HEK293 (cell line): Measurements from ENCODE around the gene BBS12.

ENCODE experiments used
- CTCF ChIA-PET: fragments of 350-600 bp; formaldehyde crosslinking; extraction: SDS; loops from one replicate; lab custom pipeline; 2021; ENCODE audit warnings: antibody characterized with exemption; lab: Yijun Ruan, JAX
- POLR2A ChIA-PET: fragments of 300-600 bp; formaldehyde crosslinking; extraction: SDS; loops from one replicate; lab custom pipeline; 2020; ENCODE audit warnings: antibody characterized with exemption, inconsistent platforms; lab: Yijun Ruan, JAX
- H3K27ac ChIP-seq: fragments of 200-500 bp; sonication (Bioruptor generic); 2 replicates; pipeline ENCODE4 v1.5.1; 2014; ENCODE audit warnings: low read depth, low read length, control low read depth, inconsistent platforms; ENCODE audit errors: extremely low read depth
- H3K36me3 ChIP-seq, 2 experiments: fragments of 200-500 bp in 1 of 2; sonication (Bioruptor generic) in 1 of 2; 1 replicate in 1 of 2; 2 replicates in 1 of 2; pipeline ENCODE4 v1.5.1; 2014 to 2017; ENCODE audit warnings: inconsistent platforms in 2 of 2, low read length in 2 of 2; ENCODE audit not compliant: control insufficient read depth in 2 of 2, insufficient read depth in 1 of 2
- H3K4me1 ChIP-seq: fragments of 200-500 bp; sonication (Bioruptor generic); 2 replicates; pipeline ENCODE4 v1.5.1; 2014; ENCODE audit warnings: mild to moderate bottlenecking, low read length, inconsistent platforms; ENCODE audit not compliant: control insufficient read depth, insufficient read depth
- H3K4me3 ChIP-seq: 2 replicates; pipeline ENCODE4 v1.5.1; 2011; ENCODE audit warnings: low read depth, mild to moderate bottlenecking, control low read depth, low read length, moderate library complexity
- H3K9me3 ChIP-seq: fragments of 200-500 bp; sonication (Bioruptor generic); 2 replicates; pipeline ENCODE4 v1.5.1; 2014; ENCODE audit warnings: low read depth, low read length, inconsistent platforms; ENCODE audit not compliant: control insufficient read depth, insufficient read depth
- FEZF1 ChIP-seq: fragments of 450-650 bp; formaldehyde crosslinking; IDR thresholded peaks from 2 replicates; pipeline ENCODE4 v1.5.1; 2016; ENCODE audit warnings: missing biosample characterization, missing genetic modification characterization
- GLIS1 ChIP-seq: fragments of 450-650 bp; formaldehyde crosslinking; IDR thresholded peaks from 2 replicates; pipeline ENCODE4 v1.5.1; 2016; ENCODE audit warnings: missing biosample characterization, missing genetic modification characterization
- INSM2 ChIP-seq: fragments of 450-650 bp; formaldehyde crosslinking; IDR thresholded peaks from 2 replicates; pipeline ENCODE4 v1.5.1; 2016; ENCODE audit warnings: missing biosample characterization, missing genetic modification characterization
- KLF8 ChIP-seq: fragments of 450-650 bp; formaldehyde crosslinking; IDR thresholded peaks from 2 replicates; pipeline ENCODE4 v1.5.1; 2016; ENCODE audit warnings: missing biosample characterization, missing genetic modification characterization
- ZBTB20 ChIP-seq: fragments of 450-650 bp; formaldehyde crosslinking; IDR thresholded peaks from 2 replicates; pipeline ENCODE4 v1.5.1; 2016; ENCODE audit warnings: missing biosample characterization, missing genetic modification characterization
- ZBTB48 ChIP-seq: fragments of 450-650 bp; formaldehyde crosslinking; IDR thresholded peaks from 2 replicates; pipeline ENCODE4 v1.5.1; 2016; ENCODE audit warnings: missing biosample characterization, missing genetic modification characterization
- ZFP37 ChIP-seq: fragments of 450-650 bp; formaldehyde crosslinking; IDR thresholded peaks from 2 replicates; pipeline ENCODE4 v1.5.1; 2016; ENCODE audit warnings: missing biosample characterization, missing genetic modification characterization
- ZNF112 ChIP-seq: fragments of 450-650 bp; formaldehyde crosslinking; IDR thresholded peaks from 2 replicates; pipeline ENCODE4 v1.5.0; 2017; ENCODE audit warnings: missing biosample characterization, missing genetic modification characterization
- ZNF133 ChIP-seq: fragments of 450-650 bp; formaldehyde crosslinking; IDR thresholded peaks from 2 replicates; pipeline ENCODE4 v1.5.1; 2016; ENCODE audit warnings: missing biosample characterization, missing genetic modification characterization
- ZNF140 ChIP-seq: fragments of 450-650 bp; formaldehyde crosslinking; IDR thresholded peaks from 2 replicates; pipeline ENCODE4 v1.5.1; 2016; ENCODE audit warnings: missing biosample characterization, missing genetic modification characterization
- ZNF449 ChIP-seq: fragments of 450-650 bp; formaldehyde crosslinking; IDR thresholded peaks from 2 replicates; pipeline ENCODE4 v1.5.1; 2017; ENCODE audit warnings: missing biosample characterization, mild to moderate bottlenecking, missing genetic modification characterization, moderate library complexity
- ZNF561 ChIP-seq: fragments of 450-650 bp; IDR thresholded peaks from 2 replicates; pipeline ENCODE4 v1.5.1; 2018; ENCODE audit warnings: missing biosample characterization, missing genetic modification characterization, borderline replicate concordance
- ZNF792 ChIP-seq: fragments of 450-650 bp; formaldehyde crosslinking; IDR thresholded peaks from 2 replicates; pipeline ENCODE4 v1.5.1; 2016; ENCODE audit warnings: missing biosample characterization, missing genetic modification characterization
- TF ChIP-seq, protein P1 (sequence below): fragments of 450-650 bp; formaldehyde crosslinking; IDR thresholded peaks from 2 replicates; pipeline ENCODE4 v1.5.1; 2016; ENCODE audit warnings: missing biosample characterization, missing genetic modification characterization, borderline replicate concordance
- TF ChIP-seq, protein P2 (sequence below): fragments of 450-650 bp; formaldehyde crosslinking; IDR thresholded peaks from 2 replicates; pipeline ENCODE4 v1.5.1; 2016; ENCODE audit warnings: missing biosample characterization, missing genetic modification characterization

Gene BBS12

GRCh38 chr4:122776916-122777315 is 44.4 kb downstream of the BBS12 start:
- H3K4me3 ChIP-seq: no peak overlapping the region
- ChIA-PET POLR2A (no interaction called here), CTCF (no interaction called here)
- TF ChIP-seq ZNF792 (no peak), ZNF133 (tag by site-specific recombination) (peak; percentile 43; the same call in 1 of the 2 replicates), KLF8 (tag by site-specific recombination) (no peak), ZNF561 (no peak), ZFP37 (tag by site-specific recombination) (no peak), ZNF449 (no peak), INSM2 (tag by site-specific recombination) (no peak), FEZF1 (tag by site-specific recombination) (no peak), GLIS1 (tag by site-specific recombination) (no peak), ZNF140 (tag by site-specific recombination) (0 out of 2 replicates have a peak, but pooled peaks have one; percentile 5)
- TF ChIP-seq, protein P1, sequence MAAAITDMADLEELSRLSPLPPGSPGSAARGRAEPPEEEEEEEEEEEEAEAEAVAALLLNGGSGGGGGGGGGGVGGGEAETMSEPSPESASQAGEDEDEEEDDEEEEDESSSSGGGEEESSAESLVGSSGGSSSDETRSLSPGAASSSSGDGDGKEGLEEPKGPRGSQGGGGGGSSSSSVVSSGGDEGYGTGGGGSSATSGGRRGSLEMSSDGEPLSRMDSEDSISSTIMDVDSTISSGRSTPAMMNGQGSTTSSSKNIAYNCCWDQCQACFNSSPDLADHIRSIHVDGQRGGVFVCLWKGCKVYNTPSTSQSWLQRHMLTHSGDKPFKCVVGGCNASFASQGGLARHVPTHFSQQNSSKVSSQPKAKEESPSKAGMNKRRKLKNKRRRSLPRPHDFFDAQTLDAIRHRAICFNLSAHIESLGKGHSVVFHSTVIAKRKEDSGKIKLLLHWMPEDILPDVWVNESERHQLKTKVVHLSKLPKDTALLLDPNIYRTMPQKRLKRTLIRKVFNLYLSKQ (tag by site-specific recombination): no peak
- no peaks in the 10 kb centered on the region for H3K36me3 ChIP-seq
- no peaks in the 10 kb centered on the region for H3K9me3 ChIP-seq
- no peak overlapping the region for H3K27ac ChIP-seq
- no peaks in the 10 kb centered on the region for H3K4me1 ChIP-seq

DNA sequence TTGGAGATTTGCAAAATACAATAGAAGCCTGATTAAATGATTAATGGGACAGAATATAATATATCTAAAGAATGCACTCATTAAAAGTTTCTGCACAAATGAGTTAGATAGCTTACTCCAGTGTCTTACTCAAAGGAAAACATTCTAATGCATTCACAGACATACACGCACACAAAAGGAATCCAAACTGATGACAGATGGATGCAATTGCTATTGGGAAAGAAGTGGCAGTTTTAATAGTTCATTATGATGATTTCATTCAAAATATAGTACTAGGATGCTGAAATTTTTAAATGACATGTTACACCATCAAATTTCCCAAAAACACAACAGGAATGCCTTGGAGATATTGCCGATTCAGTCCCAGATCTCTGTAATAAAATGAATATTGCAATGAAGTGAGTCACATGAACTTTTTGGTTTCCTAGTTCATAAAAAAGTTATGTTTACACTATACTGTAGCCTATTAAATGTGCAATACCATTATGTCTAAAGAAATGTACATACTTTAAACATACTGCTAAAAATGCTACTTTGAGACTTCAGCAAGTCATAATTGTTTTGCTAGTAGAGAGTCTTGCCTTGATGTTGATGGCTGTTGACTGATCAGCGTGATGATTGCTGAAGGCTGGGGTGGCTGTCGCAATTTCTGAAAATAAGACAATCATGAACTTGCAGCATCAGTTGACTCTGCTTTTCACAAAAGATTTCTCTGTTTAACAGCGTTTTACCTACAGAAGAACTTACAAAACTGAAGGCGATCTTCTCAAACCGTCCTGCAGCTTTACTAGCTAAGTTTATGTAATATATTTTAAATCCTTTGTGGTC is 45.6 kb downstream of the BBS12 start:
- Histone ChIP-seq H3K9me3 (no peaks in the 10 kb centered on the region), H3K27ac (no peak overlapping the region), H3K36me3 (no peaks in the 10 kb centered on the region), H3K4me1 (no peaks in the 10 kb centered on the region), H3K4me3 (no peak overlapping the region)
- POLR2A ChIA-PET: no interaction called here
- CTCF ChIA-PET: interaction anchor here (0.6 kb wide), 1 partner anchor 46 kb away, joined by 5 read pairs; no protein-coding TSS in a partner anchor
- no peak for TF ChIP-seq ZBTB48
- TF ChIP-seq, protein P2, sequence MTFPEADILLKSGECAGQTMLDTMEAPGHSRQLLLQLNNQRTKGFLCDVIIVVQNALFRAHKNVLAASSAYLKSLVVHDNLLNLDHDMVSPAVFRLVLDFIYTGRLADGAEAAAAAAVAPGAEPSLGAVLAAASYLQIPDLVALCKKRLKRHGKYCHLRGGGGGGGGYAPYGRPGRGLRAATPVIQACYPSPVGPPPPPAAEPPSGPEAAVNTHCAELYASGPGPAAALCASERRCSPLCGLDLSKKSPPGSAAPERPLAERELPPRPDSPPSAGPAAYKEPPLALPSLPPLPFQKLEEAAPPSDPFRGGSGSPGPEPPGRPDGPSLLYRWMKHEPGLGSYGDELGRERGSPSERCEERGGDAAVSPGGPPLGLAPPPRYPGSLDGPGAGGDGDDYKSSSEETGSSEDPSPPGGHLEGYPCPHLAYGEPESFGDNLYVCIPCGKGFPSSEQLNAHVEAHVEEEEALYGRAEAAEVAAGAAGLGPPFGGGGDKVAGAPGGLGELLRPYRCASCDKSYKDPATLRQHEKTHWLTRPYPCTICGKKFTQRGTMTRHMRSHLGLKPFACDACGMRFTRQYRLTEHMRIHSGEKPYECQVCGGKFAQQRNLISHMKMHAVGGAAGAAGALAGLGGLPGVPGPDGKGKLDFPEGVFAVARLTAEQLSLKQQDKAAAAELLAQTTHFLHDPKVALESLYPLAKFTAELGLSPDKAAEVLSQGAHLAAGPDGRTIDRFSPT (tag by site-specific recombination): no peak
- no peak for TF ChIP-seq ZNF112 (tag by site-specific recombination)
- no peak for TF ChIP-seq ZBTB20 (tag by site-specific recombination)
